ENCODE measurements around the gene INKA2.

The INKA2 gene

DNA sequence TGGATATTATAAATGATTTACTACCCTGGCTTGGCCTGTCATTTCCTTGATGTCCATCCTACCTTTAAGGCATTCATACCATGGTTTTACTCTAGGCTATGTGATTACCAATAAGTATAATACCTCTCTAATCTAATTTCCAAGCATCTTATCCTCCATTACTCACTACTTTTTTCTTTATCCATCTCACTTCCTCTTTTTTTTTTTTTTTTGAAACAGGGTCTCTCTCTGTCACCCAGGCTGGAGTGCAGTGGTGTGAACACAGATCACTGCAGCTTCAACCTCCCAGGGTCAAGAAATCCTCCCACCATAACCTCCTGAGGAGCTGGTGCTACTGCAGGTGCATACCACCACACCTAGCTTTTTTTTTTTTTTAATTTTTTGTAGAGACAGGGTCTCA, 39.9 kb downstream of the INKA2 start:
- DNase-seq: no peak

DNA sequence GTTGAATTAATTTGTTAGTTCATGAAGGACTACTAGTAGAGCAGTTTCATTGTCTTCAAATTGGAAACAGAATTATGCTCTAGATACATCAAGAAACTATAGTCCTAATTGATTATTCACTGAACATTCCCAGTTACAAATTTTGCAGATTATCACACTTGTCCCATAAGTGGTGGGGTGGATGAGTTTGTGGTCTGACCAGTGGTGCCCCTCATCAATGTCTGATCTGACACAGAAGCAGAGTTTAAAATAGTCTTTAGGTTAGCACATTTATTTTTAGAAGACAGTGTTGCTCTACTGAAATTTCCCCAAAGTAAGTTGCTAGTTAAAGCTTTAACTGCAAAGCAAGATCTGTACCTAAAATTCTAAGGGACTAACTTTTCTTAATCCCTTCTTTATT, 42.9 kb downstream of the INKA2 start:
- DNase-seq: no peak

DNA sequence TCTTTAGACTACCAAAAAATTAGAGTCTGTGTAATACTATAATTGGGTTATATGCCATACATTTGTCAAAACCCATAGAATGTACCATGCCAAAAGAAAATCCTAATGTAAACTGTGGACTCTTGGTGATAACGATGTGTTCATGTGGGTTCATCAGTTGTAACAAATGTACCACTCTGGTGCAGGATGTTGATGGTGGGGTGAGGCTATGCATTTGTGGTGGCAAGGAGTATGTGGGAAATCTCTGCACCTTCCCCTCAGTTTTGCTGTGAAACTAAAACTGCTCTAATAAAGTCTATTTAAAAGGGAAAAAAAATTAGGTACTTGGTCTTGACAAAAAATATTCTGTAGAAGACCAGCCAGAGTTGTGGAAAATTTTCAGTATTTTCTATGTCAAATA, 43.4 kb downstream of the INKA2 start:
- DNase-seq: no peak

DNA sequence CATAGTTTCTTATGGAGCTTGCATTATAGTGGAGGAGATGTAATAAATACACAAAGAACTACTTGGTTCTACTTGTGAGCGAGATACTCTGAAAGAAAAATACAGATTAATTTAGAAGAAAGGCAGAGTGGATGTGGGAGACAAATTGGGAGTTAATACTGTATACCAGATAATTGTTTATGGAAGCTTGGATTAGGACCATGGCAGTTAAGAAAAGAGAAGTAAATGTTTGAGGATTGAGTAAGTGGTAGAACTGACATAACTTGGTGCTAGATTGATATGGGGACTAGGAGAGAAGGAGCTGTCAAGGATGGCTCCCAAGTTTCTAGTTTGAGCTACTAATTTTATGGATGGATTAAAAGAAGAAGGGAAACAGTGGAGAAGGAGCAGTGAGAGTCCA, 47.3 kb downstream of the INKA2 start:
- DNase-seq: no peak

DNA sequence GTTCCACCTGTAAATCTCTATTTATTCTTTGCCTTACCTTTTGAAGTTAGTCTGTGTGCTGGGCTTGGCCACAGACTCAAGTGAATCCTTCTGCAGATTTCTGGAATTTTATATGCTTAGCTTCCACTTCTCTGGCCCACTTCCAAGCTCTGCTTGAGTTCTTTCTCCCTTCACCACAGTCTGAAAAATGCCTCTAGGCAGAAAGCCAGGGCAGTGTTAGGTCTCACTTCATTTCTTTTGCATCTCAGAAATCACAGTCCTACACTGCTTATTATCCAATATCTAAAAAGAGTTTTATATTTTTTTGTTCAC, 48.9 kb downstream of the INKA2 start:
- DNase-seq: no peak
